DOHH2 (cell line): Measurements from ENCODE around the gene MLXIP.

Source experiments
- H3F3A ChIP-seq: fragments of 200-600 bp; sonication (generic), shearing (Covaris generic); 2 replicates; pipeline ENCODE4 v1.6.0; 2016; ENCODE audit warnings: antibody characterized with exemption, mild to moderate bottlenecking; ENCODE audit not compliant: control insufficient read depth, insufficient read depth
- H3K27ac ChIP-seq: fragments of 200-600 bp; sonication (generic); 2 replicates; pipeline ENCODE4 v1.5.1; 2014; ENCODE audit warnings: low read depth, mild to moderate bottlenecking, low read length, moderate library complexity
- H3K27me3 ChIP-seq: fragments of 200-600 bp; sonication (generic); 2 replicates; pipeline ENCODE4 v1.6.1; 2014; ENCODE audit warnings: mild to moderate bottlenecking, low read length, mixed read lengths; ENCODE audit not compliant: control insufficient read depth
- H3K36me3 ChIP-seq: fragments of 200-600 bp; sonication (generic); 2 replicates; pipeline ENCODE4 v1.6.1; 2014; ENCODE audit warnings: mild to moderate bottlenecking, low read length, moderate library complexity, mixed read lengths; ENCODE audit not compliant: control insufficient read depth
- H3K4me1 ChIP-seq: fragments of 200-600 bp; sonication (generic); 2 replicates; pipeline ENCODE4 v1.6.1; 2014; ENCODE audit warnings: mild to moderate bottlenecking, low read length, mixed read lengths; ENCODE audit not compliant: control insufficient read depth
- H3K4me2 ChIP-seq: fragments of 200-600 bp; sonication (generic); 2 replicates; pipeline ENCODE4 v1.6.0; 2014; ENCODE audit warnings: mild to moderate bottlenecking, low read length, moderate library complexity
- H3K4me3 ChIP-seq: fragments of 200-600 bp; sonication (generic); 2 replicates; pipeline ENCODE4 v1.5.1; 2014; ENCODE audit warnings: mild to moderate bottlenecking, low read length, mixed read lengths
- H3K79me2 ChIP-seq: fragments of 200-600 bp; sonication (generic); 2 replicates; pipeline ENCODE4 v1.6.1; 2014; ENCODE audit warnings: mild to moderate bottlenecking, low read length, mixed read lengths; ENCODE audit not compliant: control insufficient read depth
- H3K9me2 ChIP-seq: fragments of 200-600 bp; sonication (generic); replicated peaks from 2 replicates; pipeline ENCODE4 v1.6.1; 2014; ENCODE audit warnings: mild to moderate bottlenecking, low read length, mixed read lengths; ENCODE audit not compliant: control insufficient read depth
- H3K9me3 ChIP-seq: fragments of 200-600 bp; sonication (generic); 2 replicates; pipeline ENCODE4 v1.6.1; 2014; ENCODE audit warnings: antibody characterized with exemption, low read length, mixed read lengths; ENCODE audit not compliant: control insufficient read depth, insufficient read depth
- H4K20me1 ChIP-seq: fragments of 200-600 bp; sonication (generic); 2 replicates; pipeline ENCODE4 v1.6.0; 2014; ENCODE audit warnings: low read depth, mild to moderate bottlenecking, antibody characterized with exemption, low read length, moderate library complexity; ENCODE audit not compliant: control insufficient read depth, insufficient read depth
- EZH2phosphoT487 ChIP-seq: fragments of 200-600 bp; sonication (generic); IDR thresholded peaks from 2 replicates; pipeline ENCODE4 v1.6.1; 2017; ENCODE audit warnings: borderline replicate concordance, mild to moderate bottlenecking, antibody characterized with exemption, low read length, moderate library complexity, mixed read lengths
- TF ChIP-seq, protein P1 (sequence below): fragments of 200-600 bp; sonication (generic); IDR thresholded peaks from one replicate; pipeline ENCODE4 v1.5.1; 2014; ENCODE audit warnings: antibody characterized with exemption, mild to moderate bottlenecking, low read depth, low read length; ENCODE audit not compliant: poor library complexity, severe bottlenecking

The MLXIP gene

DNA sequence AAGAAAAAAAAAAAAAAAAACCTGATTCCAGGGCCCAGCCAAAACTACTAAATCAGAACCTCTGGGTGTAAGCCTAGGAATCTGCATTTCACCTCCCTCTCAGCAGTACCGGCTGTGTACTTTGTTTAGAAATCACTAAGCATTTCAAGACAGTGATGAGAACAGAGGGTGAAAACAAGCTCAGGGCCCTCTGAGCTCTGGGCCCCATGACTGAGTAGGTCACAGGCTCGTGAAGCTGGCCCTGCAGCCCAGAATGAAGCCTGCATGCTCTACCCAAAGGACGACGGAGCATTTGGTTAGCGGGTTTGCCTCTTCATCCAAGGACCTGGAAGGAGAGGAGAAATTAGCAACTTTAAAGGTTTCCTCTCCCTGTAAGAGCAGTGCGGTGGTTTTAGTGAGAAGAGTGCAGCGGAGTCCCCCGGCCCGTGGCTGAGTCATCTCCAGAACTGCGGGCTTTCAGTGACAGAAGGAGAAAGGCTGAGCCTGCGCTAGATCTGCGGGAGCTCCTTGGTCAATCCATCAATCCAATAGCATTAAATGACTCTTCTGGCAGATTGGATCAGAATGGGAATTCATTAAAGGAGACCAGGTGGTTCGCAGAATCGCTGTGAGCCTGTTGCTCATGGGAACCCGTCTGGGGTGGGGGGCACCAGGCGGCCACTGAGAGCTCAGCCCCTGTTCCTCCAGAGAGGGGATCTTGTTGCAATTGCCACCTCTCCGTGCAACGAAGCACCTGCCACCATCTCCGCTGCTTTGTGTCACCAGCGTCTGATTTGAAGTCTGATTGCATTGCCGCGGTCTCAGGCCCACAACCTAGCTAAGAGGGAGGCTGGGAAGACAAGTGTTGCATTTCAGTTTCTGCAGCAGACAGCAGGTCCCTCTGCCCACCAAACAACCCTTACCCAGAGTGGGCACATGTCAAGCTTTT, 88.1 kb downstream of the MLXIP start:
- no peak overlapping the region for H3K4me3 ChIP-seq
- H3K27me3 ChIP-seq = peaks cover 24% of the 10 kb centered on the region
- H3K4me1 ChIP-seq = no peaks in the 10 kb centered on the region
- H3K36me3 ChIP-seq = no peaks in the 10 kb centered on the region
- H3K79me2 ChIP-seq = no peaks in the 10 kb centered on the region
- H3K9me2 ChIP-seq = no peaks in the 10 kb centered on the region
- no peaks in the 10 kb centered on the region for H3F3A ChIP-seq
- H3K9me3 ChIP-seq = no peaks in the 10 kb centered on the region
- H3K27ac ChIP-seq = no peak overlapping the region
- no peak overlapping the region for H3K4me2 ChIP-seq
- H4K20me1 ChIP-seq = no peaks in the 10 kb centered on the region
- TF ChIP-seq EZH2phosphoT487 = no peak
- TF ChIP-seq, protein P1, sequence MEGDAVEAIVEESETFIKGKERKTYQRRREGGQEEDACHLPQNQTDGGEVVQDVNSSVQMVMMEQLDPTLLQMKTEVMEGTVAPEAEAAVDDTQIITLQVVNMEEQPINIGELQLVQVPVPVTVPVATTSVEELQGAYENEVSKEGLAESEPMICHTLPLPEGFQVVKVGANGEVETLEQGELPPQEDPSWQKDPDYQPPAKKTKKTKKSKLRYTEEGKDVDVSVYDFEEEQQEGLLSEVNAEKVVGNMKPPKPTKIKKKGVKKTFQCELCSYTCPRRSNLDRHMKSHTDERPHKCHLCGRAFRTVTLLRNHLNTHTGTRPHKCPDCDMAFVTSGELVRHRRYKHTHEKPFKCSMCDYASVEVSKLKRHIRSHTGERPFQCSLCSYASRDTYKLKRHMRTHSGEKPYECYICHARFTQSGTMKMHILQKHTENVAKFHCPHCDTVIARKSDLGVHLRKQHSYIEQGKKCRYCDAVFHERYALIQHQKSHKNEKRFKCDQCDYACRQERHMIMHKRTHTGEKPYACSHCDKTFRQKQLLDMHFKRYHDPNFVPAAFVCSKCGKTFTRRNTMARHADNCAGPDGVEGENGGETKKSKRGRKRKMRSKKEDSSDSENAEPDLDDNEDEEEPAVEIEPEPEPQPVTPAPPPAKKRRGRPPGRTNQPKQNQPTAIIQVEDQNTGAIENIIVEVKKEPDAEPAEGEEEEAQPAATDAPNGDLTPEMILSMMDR = no peak

DNA sequence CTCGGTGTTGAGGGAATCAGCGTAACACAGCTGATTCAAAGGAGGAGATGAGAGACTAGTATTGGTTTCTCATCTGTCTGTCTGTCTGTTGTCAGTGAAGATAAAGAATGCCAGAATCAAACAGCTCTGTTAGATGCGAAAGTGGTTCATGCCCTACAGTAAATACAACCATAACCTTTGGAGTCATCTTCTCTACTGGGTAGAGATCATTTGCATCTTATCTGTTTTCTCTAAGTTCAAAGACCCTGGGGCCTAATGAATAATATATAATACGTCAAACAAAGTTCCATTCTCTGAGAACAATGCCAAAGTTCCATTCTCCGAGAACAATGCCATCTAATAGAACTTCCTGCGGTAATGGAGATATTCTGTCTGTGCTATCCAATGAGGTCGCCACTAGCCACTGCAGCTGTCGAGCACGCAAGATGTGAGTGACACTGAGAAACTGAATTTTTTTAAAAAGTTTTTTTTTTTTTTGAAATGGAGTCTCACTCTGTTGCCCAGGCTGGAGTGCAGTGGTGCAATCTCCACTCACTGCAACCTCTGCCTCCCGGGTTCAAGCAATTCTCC, 88.9 kb downstream of the MLXIP start:
- Histone ChIP-seq H3K36me3 (no peaks in the 10 kb centered on the region), H3K4me2 (no peak overlapping the region)

DNA sequence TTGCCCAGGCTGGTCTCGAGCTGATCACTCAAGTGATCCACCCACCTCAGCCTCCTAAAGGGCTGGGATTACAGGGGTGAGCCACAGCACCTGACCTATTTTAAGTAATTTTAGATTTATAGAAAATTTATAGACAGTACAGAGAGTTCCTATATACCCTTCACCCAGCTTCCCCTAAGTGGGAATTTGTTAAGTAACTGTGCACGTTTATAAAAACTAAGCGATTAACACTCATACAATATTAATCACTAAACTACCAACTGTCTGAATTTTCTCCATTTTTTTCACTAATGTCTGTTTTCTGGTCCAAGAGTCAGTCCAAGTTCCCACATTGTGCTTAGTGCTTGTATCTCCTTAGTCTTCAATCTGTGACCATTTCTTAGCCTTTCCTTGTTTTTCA, 89.9 kb downstream of the MLXIP start:
- no peaks in the 10 kb centered on the region for H3F3A ChIP-seq
- H3K27me3 ChIP-seq = peaks cover 30% of the 10 kb centered on the region
- TF ChIP-seq, protein P1 = no peak
- TF ChIP-seq EZH2phosphoT487 = no peak
- no peak overlapping the region for H3K27ac ChIP-seq
- H3K36me3 ChIP-seq = no peaks in the 10 kb centered on the region
- H3K9me3 ChIP-seq = no peaks in the 10 kb centered on the region
- H3K9me2 ChIP-seq = no peaks in the 10 kb centered on the region
- no peaks in the 10 kb centered on the region for H3K4me1 ChIP-seq
- H3K79me2 ChIP-seq = no peaks in the 10 kb centered on the region
- H3K4me2 ChIP-seq = no peak overlapping the region
- H4K20me1 ChIP-seq = no peaks in the 10 kb centered on the region
- H3K4me3 ChIP-seq = no peak overlapping the region

More for the DNA sequence above, 88.9 kb downstream of the MLXIP start:
- Histone ChIP-seq H3K79me2 (no peaks in the 10 kb centered on the region), H3K27me3 (peaks cover 24% of the 10 kb centered on the region), H3K4me3 (no peak overlapping the region), H4K20me1 (no peaks in the 10 kb centered on the region), H3K9me2 (no peaks in the 10 kb centered on the region), H3K27ac (no peak overlapping the region), H3F3A (no peaks in the 10 kb centered on the region), H3K4me1 (no peaks in the 10 kb centered on the region), H3K9me3 (no peaks in the 10 kb centered on the region)
- TF ChIP-seq, protein P1 = no peak
- TF ChIP-seq EZH2phosphoT487 = no peak
